GM19099 (cell line): ENCODE data around the gene KDM1B.

Source experiments
- POLR2A ChIP-seq: IDR thresholded peaks from 3 replicates; pipeline ENCODE4 v1.6.1; 2011; ENCODE audit warnings: low read depth; ENCODE audit not compliant: insufficient read length; ENCODE audit errors: extremely low read depth

Gene KDM1B

GRCh38 chr6:18207438-18207837 lies 52.2 kb downstream of the KDM1B start:
- TF ChIP-seq POLR2A = no peak

GRCh38 chr6:18207949-18208348 lies 52.7 kb downstream of the KDM1B start:
- no peak for TF ChIP-seq POLR2A

- no peak for TF ChIP-seq POLR2A
Measured at GRCh38 chr6:18209539-18210197, 54.4 kb downstream of the KDM1B start.

- TF ChIP-seq POLR2A = no peak
Measured at GRCh38 chr6:18210707-18211106, 55.5 kb downstream of the KDM1B start.

- TF ChIP-seq POLR2A = no peak
Measured at GRCh38 chr6:18211338-18211737, 56.1 kb downstream of the KDM1B start.

GRCh38 chr6:18212231-18212630 lies 57.0 kb downstream of the KDM1B start:
- no peak for TF ChIP-seq POLR2A

GRCh38 chr6:18213439-18213838 lies 58.2 kb downstream of the KDM1B start:
- no peak for TF ChIP-seq POLR2A

DNA sequence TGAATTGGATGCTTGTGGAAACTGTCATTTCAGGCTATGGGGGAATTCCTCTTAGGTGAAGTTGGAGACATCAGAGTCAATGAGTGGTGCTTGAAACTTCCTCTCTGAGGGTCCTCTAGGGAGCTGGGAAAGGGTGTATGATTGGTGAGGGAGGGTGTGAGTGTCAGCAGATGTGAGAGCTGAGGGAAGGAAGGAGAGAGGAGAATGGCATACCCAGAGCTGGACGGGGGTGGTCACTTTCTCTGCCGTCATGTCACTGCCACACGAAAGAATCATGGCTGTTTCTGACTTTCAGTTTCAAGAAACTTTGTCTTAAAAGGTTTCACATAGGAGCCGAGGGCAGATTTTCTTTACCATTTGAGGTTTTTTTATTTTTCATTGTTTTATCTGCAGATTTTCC lies 58.8 kb downstream of the KDM1B start:
- no peak for TF ChIP-seq POLR2A

GRCh38 chr6:18215436-18215835 lies 60.2 kb downstream of the KDM1B start:
- TF ChIP-seq POLR2A = no peak

GRCh38 chr6:18216411-18216810 lies 61.2 kb downstream of the KDM1B start:
- no peak for TF ChIP-seq POLR2A

GRCh38 chr6:18218233-18218632 lies 63.0 kb downstream of the KDM1B start:
- TF ChIP-seq POLR2A = no peak

DNA sequence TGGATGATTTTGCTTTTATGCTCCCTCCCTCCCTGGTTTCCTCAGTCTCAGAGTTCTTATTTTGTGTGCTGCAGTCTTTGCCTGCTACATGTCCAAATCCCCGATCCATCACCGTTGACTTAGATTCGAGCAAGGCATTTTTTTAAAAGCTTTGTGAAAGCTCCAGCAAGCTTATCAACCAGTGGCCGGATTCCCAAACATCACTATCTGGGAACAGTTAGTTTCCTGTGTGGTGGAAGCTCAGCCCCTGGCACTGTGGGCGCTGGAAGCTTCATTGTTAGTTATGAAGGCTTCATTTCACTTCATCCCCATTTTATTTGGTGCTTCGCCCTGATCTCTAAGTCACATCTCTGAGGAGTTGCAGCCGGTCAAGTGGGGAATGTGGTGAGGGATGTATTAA lies 64.4 kb downstream of the KDM1B start:
- no peak for TF ChIP-seq POLR2A

DNA sequence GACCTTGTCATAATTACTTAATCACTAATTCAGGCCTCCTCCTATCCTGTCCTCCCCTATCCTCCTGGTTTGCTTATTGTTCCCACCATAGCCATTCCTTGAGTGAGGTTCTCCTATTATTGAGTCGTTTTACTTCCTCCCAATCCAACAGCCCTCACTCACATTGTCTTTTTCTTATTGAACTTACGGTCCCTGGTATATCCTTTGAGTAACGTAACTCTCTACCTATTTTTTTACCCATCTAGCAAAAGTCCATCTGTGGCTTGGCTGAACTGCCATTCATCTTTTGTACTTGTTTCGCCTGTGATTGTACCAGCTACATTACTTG lies 66.0 kb downstream of the KDM1B start:
- no peak for TF ChIP-seq POLR2A

GRCh38 chr6:18234564-18234963 lies 79.3 kb downstream of the KDM1B start:
- no peak for TF ChIP-seq POLR2A

GRCh38 chr6:18235524-18235923 lies 80.3 kb downstream of the KDM1B start:
- TF ChIP-seq POLR2A = no peak

- no peak for TF ChIP-seq POLR2A
Measured at GRCh38 chr6:18237167-18237566, 81.9 kb downstream of the KDM1B start.

DNA sequence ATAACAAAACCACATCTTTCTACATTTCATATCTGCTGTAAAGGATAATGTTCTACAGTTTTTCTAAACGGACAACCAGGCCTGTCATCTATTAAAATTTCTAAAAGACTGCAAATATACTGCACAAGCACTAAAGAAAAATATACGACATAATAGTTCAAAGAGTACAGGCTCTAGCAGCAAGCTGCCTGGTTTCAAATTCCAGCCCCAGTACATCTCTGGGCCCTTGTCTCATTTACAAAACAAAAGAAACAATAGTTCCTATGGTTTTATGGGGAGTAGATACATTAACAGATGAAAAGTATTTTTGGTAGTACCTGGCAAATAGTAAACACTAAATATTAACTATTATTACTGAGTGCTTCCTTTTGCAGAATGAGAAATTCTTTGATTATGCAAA lies 85.0 kb downstream of the KDM1B start:
- TF ChIP-seq POLR2A = no peak

DNA sequence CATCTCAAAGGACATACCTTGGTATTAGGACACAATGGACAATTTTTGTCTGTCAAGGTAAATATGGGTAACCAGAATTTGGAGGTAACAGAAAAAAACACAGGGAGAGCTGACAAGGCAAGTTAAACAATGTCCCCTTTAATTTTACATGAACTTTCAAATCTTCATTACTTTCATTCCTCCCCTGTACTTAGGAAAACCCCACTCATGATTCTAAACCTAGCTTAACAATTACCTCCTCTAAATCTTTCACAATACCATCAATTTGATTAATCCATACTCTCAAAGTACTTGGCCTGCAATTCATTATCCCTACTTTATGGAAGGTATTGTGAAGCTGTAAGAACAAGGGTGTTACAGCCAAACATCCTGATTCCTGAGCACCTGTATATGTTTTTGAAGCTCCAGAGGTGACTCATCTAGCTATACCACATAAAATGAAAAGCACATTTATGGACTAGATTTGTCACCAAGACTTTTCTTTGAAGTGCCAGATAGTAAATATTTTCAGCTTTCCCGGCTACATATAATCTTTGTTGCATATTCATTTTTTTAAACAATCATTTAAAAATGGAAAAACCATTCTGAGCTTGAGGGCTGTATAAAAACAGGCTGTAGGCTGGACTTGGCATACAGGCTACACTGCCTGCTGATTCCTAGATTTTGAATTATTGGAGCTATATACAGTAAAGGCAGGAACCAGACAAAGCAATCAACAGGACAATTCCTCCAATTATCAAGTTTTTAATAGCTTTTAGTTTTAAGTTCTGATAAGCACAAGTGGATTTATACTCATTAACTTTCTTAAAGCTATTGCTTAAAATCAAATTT lies 86.2 kb downstream of the KDM1B start:
- TF ChIP-seq POLR2A = no peak
